Urothelium cell line (cell line): Measurements from ENCODE around the gene URGCP.

Experiments used
- DNase-seq: peaks from one replicate; pipeline ENCODE4 v3.0.0; 2011; ENCODE audit warnings: low spot score, mixed read lengths
- FAIRE-seq: peaks from 2 replicates; lab custom pipeline; 2011; peaks lifted over from hg19 to GRCh38; lab: Jason Lieb, UNC

URGCP gene, protein sequence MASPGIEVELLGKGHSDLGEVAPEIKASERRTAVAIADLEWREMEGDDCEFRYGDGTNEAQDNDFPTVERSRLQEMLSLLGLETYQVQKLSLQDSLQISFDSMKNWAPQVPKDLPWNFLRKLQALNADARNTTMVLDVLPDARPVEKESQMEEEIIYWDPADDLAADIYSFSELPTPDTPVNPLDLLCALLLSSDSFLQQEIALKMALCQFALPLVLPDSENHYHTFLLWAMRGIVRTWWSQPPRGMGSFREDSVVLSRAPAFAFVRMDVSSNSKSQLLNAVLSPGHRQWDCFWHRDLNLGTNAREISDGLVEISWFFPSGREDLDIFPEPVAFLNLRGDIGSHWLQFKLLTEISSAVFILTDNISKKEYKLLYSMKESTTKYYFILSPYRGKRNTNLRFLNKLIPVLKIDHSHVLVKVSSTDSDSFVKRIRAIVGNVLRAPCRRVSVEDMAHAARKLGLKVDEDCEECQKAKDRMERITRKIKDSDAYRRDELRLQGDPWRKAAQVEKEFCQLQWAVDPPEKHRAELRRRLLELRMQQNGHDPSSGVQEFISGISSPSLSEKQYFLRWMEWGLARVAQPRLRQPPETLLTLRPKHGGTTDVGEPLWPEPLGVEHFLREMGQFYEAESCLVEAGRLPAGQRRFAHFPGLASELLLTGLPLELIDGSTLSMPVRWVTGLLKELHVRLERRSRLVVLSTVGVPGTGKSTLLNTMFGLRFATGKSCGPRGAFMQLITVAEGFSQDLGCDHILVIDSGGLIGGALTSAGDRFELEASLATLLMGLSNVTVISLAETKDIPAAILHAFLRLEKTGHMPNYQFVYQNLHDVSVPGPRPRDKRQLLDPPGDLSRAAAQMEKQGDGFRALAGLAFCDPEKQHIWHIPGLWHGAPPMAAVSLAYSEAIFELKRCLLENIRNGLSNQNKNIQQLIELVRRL

DNA sequence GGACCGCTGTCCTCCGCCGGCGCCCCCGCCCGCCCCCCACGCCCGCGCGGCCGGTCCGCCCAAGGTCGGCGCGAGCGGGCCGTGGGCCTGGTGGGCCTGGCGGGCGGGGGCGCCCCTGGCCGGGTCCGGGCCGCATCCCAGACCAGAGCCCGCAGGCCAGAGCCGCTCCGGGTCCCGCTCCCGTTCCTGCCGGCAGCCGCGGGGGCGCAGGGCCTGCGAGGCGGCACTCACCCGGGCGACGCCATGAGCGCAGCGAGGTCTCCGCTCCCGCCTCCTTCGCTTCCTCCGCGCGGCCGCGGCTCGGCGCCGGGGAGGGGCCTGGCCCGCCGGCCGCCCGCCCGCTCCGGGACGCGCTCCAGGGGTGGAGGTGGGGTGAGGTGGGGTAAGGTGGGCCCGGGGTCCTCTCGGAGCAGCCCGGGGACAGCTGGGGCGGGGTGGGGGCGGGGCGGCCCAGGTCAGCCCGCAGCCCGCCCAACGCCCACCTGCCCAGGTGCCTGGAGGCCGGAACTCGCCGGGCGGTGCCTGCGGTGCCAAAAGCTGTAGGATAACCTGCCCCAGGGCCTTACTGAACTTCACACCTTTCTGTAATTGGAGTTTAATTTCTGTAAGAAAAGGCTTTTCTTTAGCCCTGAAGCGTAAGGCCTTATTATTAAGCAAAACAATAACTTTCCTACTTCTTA is at the start of gene URGCP:
Gene URGCP (minus strand): TSS at position 266 of the 680 bp plus-strand sequence. CDS start 21 bp downstream, at position 245.
- FAIRE-seq: no peak

DNA sequence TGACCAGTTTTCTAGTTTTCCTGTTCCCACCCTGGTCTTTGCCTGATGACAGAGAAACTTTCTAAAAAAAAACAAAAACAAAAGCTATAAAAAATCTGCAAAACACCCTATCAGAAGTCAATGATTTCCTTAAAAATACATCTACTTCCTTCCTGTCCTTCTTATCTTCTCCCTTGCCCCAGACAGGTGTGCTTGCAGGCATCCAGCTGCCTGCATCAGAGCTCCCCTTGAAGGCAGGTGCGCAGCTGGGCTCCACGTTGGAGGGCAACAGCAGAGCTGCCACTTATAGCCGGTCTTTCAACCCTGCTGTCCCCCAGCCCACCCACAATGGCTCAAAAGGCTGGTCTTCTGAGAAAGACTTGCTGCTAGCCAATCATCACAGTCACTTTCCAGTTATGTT is 49.6 kb upstream of the URGCP start:
- no peak for FAIRE-seq
- DNase-seq: no peak

More for the DNA sequence above, at the start of gene URGCP:
- DNase-seq: peak; percentile 64

DNA sequence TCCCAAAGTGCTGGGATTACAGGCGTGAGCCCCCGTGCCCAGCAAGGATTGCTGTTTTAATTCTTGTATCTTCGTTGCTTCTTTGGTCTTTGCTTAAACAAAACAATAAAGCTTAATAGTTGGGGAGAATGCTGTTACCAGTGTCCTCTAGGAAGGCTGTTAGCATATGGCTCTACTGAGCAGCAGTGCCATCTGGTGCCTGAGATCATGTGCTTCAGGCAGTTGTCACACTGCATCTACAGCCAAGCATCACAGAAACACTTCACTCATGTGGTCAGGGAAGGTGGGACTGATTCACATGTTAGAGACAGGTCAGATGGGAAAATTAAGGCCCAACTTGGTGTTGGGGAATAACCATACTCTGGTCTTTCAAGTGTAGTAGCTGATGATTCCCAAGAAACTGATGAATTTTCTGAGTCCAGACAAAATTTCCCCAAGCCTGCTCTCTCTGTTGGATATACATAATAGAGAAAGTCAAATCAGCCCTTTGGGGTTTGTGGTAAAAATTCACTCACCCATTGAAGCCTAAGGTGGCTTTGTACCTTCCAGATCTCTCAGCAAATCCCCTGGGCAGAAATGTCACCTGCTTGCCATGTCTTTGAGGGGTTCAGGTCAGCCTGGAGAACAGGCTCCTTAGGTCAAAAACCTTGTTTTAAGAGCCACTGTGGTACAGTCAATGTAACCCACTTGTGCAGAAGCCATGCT is 48.3 kb upstream of the URGCP start:
- peak; percentile 35 for FAIRE-seq
- peak; percentile 47 for DNase-seq

DNA sequence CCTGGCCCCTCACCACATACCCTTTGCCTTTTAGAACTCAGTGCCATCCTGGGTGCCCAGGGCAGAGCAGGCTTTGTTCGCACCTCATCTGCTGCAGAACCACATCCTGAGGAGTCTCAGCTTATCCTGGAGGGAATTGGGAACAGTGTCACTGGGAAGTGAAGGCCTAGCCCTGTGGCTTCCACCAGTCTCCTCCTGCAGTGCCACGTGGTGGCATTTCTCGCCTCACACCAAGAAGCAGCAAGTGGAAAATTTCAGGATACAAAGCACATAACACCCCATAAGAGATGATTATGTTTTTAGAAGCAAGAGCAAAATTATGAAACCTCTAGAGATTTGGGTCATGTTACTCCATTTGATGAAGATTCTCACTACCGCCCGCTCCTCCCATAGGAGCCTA is 46.7 kb upstream of the URGCP start:
- FAIRE-seq (no peak), DNase-seq (no peak)

DNA sequence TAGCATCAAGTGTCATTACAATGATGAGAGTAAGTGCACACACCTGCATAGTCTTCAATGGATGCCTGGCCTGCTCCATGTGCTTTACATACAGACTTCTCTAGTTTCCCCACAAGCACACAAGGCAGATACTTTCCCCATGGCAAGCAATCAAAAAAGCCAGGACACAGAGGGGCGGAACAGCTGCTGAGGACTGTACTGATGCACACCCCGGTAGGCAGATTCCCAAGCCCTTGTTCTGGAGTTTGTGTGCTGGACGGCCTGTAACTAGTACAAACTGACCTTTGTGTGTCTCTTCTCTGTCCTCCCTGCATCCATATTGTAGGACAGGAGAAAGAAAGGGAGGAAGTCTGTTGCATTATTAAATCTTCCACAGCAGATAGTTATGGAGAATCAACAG is 45.6 kb upstream of the URGCP start:
- FAIRE-seq: no peak
- DNase-seq: no peak

DNA sequence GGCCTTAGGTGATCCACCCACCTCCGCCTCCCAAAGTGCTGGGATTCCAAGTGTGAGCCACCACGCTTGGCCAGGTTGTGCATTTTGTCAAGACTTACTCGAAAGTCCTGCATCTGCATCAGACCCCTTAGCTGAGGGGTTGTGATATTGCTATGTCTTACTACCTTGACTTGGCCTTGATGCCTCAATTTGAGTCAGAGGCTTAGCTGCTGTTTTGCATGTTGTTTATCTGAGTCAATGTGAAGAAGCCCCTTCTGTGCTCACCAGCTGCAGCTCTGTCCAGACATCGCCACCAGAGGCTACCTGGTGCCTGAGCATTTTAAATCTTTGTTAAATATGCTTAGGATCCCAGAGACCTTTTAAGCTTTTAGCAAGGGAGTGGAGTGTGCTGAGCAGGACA is 37.9 kb upstream of the URGCP start:
- no peak for DNase-seq
- no peak for FAIRE-seq

DNA sequence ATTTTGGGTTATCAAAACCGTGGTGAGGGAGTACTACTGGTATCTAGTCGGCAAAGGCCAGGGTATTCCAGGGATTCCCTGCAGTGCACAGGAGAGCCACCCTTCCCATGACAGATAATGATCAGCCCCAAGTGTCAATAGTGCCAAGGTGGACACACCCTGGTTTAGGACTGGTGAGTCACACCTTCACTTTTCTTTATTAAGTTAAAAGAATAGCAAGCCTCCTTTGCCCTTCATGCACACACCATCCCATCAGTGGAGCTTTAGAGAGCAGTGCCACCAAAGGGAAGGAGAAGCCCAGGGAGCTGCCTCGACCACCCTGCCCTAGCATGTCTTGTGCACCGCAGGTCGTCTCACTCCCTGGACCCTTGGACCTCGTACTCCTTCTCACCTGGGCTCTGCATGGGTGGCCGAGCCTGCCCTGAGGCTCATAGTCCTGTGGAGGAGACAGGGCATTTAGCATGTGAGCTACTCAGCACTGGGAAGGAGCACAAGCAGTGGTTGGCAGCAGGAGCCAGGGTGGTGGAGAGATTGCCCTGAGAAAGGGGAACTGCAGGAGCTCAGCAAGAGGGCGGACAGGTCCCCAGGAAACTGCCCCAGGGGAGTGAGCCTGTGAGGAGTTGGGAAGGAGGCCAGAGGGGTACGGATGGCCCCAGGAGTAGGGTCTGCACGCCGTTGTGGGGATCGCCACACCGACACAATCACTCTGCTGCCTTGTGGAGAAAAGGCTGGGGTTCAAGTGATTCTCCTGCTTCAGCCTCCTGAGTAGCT is 37.2 kb upstream of the URGCP start:
- FAIRE-seq (no peak), DNase-seq (no peak)

DNA sequence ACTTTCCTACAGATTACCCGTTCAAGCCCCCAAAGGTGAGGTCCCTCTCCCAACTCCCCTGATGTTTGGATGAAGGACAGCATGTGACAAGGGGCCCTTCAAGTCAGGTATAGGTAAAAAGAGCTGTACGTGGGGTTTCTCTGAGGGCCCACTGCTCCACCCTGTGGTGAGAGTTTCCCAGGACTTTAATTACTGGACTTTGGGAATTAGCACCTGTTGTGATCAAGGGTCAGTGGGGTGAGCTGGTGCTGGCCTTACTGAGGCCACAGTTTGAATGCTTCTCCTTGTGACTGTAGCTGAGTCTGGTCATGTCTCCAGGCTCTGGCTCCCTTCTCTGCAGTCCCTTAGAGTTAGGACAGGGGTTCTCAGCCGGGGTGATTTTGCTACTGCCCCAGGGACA is 36.6 kb upstream of the URGCP start:
- DNase-seq (no peak), FAIRE-seq (no peak)

DNA sequence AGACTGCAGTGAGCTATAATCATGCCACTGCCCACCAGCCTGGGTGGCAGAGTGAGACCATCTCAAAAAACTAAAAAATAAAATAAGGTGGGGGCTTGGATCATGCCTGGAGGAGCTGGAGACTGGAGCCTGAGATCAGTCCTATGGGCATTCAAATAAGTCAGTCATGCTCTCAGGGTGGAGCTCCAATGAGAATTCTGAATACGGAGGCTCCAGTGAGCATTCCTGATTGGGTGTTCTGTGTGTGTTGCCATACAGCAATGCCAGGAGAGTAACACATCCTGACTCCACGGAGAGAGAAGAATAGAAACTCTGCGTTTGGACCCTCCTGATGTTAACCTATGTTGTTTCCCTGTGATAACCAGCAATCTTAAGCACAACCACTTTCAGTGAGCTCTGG is 35.9 kb upstream of the URGCP start:
- no peak for FAIRE-seq
- DNase-seq: no peak

DNA sequence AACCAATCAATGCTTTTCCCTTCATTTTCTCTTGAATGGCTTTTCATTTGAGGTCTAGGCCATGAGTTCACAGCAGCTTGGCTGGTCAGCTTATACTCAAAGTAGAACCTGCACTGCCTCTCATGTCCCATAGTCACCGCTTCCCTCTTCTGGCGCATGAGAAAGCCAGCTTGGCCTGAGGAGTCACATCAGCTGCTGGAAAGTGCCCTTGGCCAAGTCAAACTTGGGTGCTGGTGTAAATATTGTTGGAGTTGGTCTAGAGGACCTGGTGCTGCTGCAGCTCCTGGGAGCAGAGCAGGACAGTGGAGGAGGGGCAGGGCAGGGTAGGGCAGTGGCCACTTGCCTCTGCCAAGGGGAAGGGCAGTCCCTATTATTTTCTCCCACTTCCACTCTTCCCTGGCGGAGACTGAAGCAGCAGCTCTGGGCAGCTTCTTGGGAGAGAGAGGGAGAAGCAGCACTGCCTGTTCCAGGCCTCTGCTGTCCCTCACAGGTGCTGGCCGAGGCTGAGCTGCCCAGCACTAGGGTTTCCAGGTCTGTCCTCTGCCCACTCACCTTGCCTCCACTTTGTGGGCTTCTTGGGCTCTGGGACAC is 32.6 kb upstream of the URGCP start:
- no peak for FAIRE-seq

DNA sequence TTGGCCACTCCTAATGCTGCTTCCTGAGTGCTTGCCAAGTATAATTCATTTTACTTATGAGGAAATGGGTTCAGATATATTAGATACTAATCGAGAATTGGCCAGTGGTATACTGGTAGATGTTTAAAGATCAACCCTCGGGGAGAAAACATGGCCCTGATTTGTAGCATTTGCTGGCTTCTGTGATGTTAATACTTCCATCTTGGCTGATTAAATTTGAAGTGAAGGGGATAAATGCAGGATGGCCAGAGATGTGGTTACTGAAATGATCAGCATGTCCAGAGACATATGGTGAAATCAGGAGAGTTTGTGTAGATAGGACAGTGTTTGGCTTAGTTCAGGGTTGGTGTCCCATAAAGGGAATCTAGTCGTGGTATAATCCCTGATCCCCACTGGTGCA is 31.0 kb upstream of the URGCP start:
- FAIRE-seq: peak; percentile 42
- no peak for DNase-seq

More for the DNA sequence above, 32.6 kb upstream of the URGCP start:
- DNase-seq: no peak

DNA sequence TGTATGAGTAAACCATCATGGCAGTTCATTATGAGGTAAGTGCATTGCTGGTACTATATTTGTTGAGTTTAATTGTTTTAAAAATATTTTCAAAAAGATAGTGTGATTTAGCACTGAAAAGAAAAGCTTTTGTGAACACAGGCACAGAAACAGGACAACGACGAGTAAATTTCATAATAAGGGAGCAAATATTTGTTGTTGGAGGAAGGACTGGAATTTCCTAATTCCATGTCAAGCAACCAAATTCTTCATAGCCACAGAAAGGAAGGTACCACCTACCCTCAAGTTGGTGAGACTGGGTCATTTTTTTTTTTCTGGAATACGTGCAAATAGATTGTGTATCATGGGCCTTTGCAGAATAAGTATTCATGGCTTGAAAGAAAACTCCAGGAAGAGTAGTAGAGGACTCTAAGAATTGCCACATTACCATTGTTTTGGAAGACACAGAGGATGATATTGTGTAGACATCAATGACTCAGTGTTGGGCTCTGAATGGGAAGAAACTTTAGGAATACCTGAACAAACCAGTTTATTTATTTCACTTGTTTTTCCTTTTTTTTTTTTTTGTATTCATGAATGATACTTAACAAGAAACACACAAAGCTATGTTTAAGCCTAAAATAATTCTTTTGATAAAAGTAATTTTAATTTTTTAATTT is 27.6 kb upstream of the URGCP start:
- DNase-seq (no peak), FAIRE-seq (no peak)

DNA sequence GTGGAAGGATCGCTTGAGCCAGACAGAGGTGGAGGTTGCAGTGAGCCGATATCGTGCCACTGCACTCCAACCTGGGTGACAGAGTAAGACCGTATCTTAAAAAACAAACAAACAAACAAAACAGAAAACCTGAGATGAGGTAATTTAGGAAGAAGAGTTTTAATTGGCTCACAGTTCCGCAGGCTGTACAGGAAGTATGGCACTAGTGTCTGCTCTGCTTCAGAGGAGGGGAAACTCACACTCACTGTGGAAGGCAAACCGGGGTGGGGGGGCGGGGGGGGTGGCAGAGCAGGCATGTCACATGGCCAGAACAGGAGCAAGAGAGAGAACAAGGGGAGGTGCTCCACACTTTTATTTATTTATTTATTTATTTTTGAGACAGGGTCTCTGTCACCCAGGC is 24.9 kb upstream of the URGCP start:
- no peak for FAIRE-seq

DNA sequence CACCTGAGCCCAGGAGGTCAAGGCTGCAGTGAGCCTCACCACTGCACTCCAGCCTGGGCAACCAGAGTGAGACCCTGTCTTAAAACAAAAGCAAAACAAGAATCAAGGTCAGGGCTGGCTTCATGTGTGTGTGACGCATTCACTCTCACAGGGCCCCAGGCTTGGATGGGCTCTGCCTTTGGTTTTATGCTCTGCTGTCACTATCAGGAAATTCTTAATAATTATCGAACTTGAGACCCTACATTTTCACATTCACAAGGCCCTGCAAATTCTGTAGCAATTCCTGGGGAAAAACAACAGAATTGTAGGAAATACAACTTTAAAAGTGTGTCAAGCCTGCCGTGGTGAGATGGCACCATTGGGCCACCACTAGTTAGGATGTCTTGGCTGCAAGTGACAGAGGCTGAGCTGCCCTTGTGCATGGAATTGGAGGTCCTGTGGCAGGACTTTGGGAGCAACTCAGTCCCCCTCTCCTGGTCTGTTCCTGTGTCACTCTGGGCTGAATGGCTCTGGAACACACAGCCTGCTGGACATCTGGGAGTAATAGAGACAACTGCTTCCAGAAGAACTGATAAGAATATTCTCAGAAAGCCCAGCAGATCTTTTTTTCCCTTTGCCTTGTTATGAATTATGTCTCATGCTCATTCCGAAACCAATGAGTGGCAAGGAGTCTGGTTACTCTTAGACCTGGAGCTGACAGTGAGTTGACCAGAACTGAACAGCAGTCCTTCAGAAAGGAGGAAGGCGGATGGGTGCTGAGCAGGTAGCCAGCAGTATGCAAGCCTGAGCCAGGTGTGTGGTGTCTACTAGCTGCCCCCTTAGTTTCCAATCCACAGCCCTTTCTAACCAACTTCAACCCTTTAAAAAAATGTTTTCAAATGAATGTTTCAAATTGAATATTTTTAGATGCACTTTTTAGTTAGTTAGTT is 23.4 kb upstream of the URGCP start:
- FAIRE-seq (no peak), DNase-seq (no peak)

More for the DNA sequence above, 24.9 kb upstream of the URGCP start:
- no peak for DNase-seq

DNA sequence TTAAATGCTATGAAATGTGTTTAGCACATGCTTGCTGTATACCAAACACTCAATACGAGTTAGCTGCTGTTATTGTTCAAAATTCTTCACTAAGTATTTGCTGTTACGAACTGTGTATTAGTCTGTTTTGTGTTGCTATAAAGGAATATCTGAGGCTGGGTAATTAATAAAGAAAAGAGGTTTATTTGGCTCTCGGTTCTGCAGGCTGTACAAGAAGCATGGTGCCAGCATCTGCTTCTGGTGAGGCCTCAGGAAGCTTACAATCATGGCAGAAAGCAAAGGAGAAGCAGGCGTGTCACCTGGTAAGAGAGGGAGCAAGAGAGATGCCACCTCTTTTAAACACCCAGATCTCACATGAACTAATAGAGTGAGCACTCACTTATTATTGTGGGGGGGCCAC is 21.4 kb upstream of the URGCP start:
- no peak for FAIRE-seq
- DNase-seq: no peak

DNA sequence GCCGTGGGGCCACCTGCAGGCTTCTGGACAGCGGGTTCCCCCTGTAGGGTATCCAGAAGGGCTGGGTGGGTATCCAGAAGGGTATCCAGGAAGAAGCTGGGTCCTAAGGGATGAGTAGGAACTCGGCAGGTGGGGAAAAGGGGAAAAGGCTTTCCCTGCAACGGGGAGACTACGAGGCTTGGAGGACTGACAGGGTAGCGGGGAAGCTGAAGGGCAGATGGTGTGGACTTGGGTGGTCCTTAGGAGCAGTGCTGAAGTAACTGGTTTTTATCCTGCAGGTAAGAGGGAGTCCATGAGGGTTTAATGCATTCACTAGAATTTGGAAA is 20.4 kb upstream of the URGCP start:
- FAIRE-seq (no peak), DNase-seq (no peak)

DNA sequence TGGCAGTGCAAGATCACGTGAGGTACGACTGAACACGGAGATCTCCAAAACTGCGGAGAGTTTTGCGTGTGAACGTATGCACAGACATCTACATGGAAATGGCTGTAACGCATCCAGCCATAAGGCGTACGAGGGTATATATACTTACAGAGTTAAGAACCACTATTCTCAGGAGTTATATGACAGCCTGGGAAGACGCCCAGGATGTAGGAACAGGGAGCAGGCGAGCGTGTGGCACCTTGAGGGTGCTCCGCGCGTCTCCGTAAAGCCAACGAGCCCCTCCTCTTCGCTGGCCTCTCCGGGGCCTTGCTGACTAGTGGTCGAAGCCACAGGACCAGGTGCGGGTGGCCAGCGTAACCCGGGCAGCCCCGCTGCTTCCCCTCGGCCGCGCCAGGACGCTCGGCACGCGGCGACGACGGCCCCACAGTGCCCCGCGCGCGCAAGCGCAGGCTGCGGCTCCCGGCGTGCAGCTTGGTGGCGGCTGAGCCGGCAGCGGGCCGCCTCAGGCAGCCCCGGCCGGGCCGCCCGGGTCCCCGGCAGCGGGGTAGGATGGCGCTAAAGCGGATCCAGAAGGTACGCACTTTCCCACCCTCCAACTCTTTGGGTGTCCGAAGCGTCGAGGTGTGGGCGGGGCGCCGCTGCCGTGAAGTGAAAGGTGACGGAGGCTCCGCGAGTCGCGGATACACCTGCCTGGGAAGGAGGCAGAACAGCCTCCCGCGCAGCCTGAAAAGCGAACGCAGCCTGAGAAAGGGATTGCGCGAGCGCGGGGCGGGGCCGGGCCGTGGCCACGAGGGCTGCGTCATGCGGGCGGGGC is 19.8 kb upstream of the URGCP start, which contains the start of gene UBE2D4:
Gene UBE2D4 (plus strand): TSS at position 453 of the 814 bp plus-strand sequence. CDS start 97 bp downstream, at position 550.
- DNase-seq (peak; percentile 92), FAIRE-seq (peak; percentile 42)
